OCI-LY1 (cell line): ENCODE results near the gene MC5R.

ENCODE experiments used
- H2AFZ ChIP-seq: fragments of 200-600 bp; sonication (generic), shearing (Covaris generic); 2 replicates; pipeline ENCODE4 v1.6.0; 2014; ENCODE audit warnings: antibody characterized with exemption, mild to moderate bottlenecking, low read length
- H3F3A ChIP-seq: fragments of 200-600 bp; sonication (generic), shearing (Covaris generic); 2 replicates; pipeline ENCODE4 v1.6.0; 2014; ENCODE audit warnings: mild to moderate bottlenecking, antibody characterized with exemption, low read length, moderate library complexity; ENCODE audit not compliant: insufficient read depth
- H3K27ac ChIP-seq: fragments of 200-600 bp; sonication (generic); 2 replicates; pipeline ENCODE4 v1.5.1; 2014; ENCODE audit warnings: low read length, mixed run types, mild to moderate bottlenecking, low read depth; ENCODE audit not compliant: poor library complexity, severe bottlenecking
- H3K27me3 ChIP-seq: fragments of 200-600 bp; sonication (generic); 2 replicates; pipeline ENCODE4 v1.6.0; 2014; ENCODE audit warnings: antibody characterized with exemption, mild to moderate bottlenecking, low read length, moderate library complexity; ENCODE audit not compliant: insufficient read depth
- H3K36me3 ChIP-seq: fragments of 200-600 bp; sonication (generic); 2 replicates; pipeline ENCODE4 v1.6.1; 2014; ENCODE audit warnings: mild to moderate bottlenecking, antibody characterized with exemption, low read length, moderate library complexity, mixed read lengths; ENCODE audit not compliant: insufficient read depth
- H3K4me1 ChIP-seq: fragments of 200-600 bp; sonication (generic); 2 replicates; pipeline ENCODE4 v1.5.1; 2014; ENCODE audit warnings: mild to moderate bottlenecking, low read length, moderate library complexity; ENCODE audit not compliant: insufficient read depth, severe bottlenecking
- H3K4me2 ChIP-seq: fragments of 200-600 bp; sonication (generic), shearing (Covaris generic); 2 replicates; pipeline ENCODE4 v1.6.1; 2014; ENCODE audit warnings: low read length
- H3K4me3 ChIP-seq: fragments of 200-600 bp; sonication (generic); 2 replicates; pipeline ENCODE4 v1.5.1; 2014; ENCODE audit warnings: low read length, low read depth, mild to moderate bottlenecking, mixed read lengths; ENCODE audit not compliant: poor library complexity, severe bottlenecking
- H3K79me2 ChIP-seq: fragments of 200-600 bp; shearing (Covaris generic); 2 replicates; pipeline ENCODE4 v1.6.1; 2016; ENCODE audit warnings: mixed run types, low read length, mixed read lengths; ENCODE audit not compliant: insufficient read depth
- H3K9ac ChIP-seq: fragments of 200-600 bp; sonication (generic), shearing (Covaris generic); 2 replicates; pipeline ENCODE4 v1.6.1; 2014; ENCODE audit warnings: mild to moderate bottlenecking, low read length, mixed read lengths
- H3K9me2 ChIP-seq: fragments of 200-600 bp; sonication (generic), shearing (Covaris generic); 2 replicates; pipeline ENCODE4 v1.6.1; 2014; ENCODE audit warnings: low read depth, mild to moderate bottlenecking, low read length, mixed read lengths
- H3K9me3 ChIP-seq: fragments of 200-600 bp; shearing (Covaris generic); 2 replicates; pipeline ENCODE4 v1.6.1; 2014; ENCODE audit warnings: low read length, mixed read lengths
- H4K20me1 ChIP-seq: fragments of 200-600 bp; sonication (generic), shearing (Covaris generic); 2 replicates; pipeline ENCODE4 v1.6.0; 2016; ENCODE audit warnings: mild to moderate bottlenecking, low read length; ENCODE audit not compliant: insufficient read depth
- CTCF ChIP-seq: fragments of 200-600 bp; sonication (generic), shearing (Covaris generic); IDR thresholded peaks from 2 replicates; pipeline ENCODE4 v1.5.1; 2017; ENCODE audit warnings: mild to moderate bottlenecking, antibody characterized with exemption, low read length, moderate library complexity, mixed read lengths
- EZH2 ChIP-seq: fragments of 200-600 bp; sonication (generic), shearing (Covaris generic); IDR thresholded peaks from 2 replicates; pipeline ENCODE4 v1.8.0; 2017; ENCODE audit warnings: borderline replicate concordance, mixed run types, mild to moderate bottlenecking, antibody characterized with exemption, low read length, moderate library complexity, mixed read lengths

The MC5R gene

GRCh38 chr18:13793819-13794218 is 30.1 kb upstream of the MC5R start:
- Histone ChIP-seq H3K27ac (no peak overlapping the region), H3K9me2 (no peaks in the 10 kb centered on the region), H3K4me1 (no peaks in the 10 kb centered on the region), H3K27me3 (no peaks in the 10 kb centered on the region; the same call in 1 of the 2 replicates), H3K9me3 (no peaks in the 10 kb centered on the region), H4K20me1 (no peaks in the 10 kb centered on the region), H3K4me3 (no peak overlapping the region), H3F3A (no peaks in the 10 kb centered on the region), H2AFZ (no peak overlapping the region), H3K4me2 (no peak overlapping the region), H3K79me2 (no peaks in the 10 kb centered on the region), H3K36me3 (no peaks in the 10 kb centered on the region), H3K9ac (no peak overlapping the region)
- TF ChIP-seq CTCF (peak; percentile 37), EZH2 (no peak)

DNA sequence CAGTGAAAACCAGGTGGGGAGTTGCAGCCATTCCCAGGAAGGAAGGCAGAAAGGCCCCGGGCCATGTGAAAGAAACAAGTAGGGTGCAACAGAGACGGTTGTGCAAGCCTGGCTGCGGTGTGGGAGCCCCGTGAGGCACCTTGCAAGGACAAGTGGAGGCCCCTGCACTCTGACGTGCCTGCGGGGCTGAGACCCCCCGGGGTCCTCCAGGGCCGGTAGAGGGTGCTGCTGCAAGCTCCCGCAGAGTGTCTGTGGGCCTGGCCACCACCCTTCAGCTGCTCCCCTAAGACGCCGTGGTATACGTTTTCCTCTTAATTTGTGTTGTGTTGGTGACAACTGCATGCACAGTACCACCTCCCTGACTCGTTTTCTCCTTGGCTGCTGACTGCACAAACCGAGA is 27.4 kb upstream of the MC5R start:
- no peaks in the 10 kb centered on the region for H4K20me1 ChIP-seq
- H3K4me2 ChIP-seq = no peak overlapping the region
- H3K9me2 ChIP-seq = no peaks in the 10 kb centered on the region
- H3K27ac ChIP-seq = no peak overlapping the region
- no peaks in the 10 kb centered on the region for H3F3A ChIP-seq
- no peak overlapping the region for H3K4me3 ChIP-seq
- H3K36me3 ChIP-seq = no peaks in the 10 kb centered on the region
- TF ChIP-seq EZH2 = no peak
- no peak for TF ChIP-seq CTCF
- H3K4me1 ChIP-seq = no peaks in the 10 kb centered on the region
- no peak overlapping the region for H2AFZ ChIP-seq
- no peaks in the 10 kb centered on the region for H3K9me3 ChIP-seq
- H3K9ac ChIP-seq = no peak overlapping the region
- H3K27me3 ChIP-seq = peaks cover 6% of the 10 kb centered on the region; the same call in 1 of the 2 replicates
- no peaks in the 10 kb centered on the region for H3K79me2 ChIP-seq

GRCh38 chr18:13797157-13797611 is 26.8 kb upstream of the MC5R start:
- H2AFZ ChIP-seq = no peak overlapping the region

More at GRCh38 chr18:13797157-13797611, 26.8 kb upstream of the MC5R start:
- H3K36me3 ChIP-seq = no peaks in the 10 kb centered on the region
- peaks cover 6% of the 10 kb centered on the region for H3K27me3 ChIP-seq
- no peak overlapping the region for H3K4me3 ChIP-seq
- no peak overlapping the region for H3K9ac ChIP-seq
- TF ChIP-seq EZH2 = no peak
- TF ChIP-seq CTCF = no peak
- H3K27ac ChIP-seq = no peak overlapping the region
- H3K4me1 ChIP-seq = no peaks in the 10 kb centered on the region
- H4K20me1 ChIP-seq = no peaks in the 10 kb centered on the region
- H3K9me2 ChIP-seq = no peaks in the 10 kb centered on the region
- H3K79me2 ChIP-seq = no peaks in the 10 kb centered on the region
- no peaks in the 10 kb centered on the region for H3F3A ChIP-seq
- H3K9me3 ChIP-seq = no peaks in the 10 kb centered on the region
- H3K4me2 ChIP-seq = no peak overlapping the region
